ENCODE results near the gene RUNX2. TPM values are rescaled to one million over a fixed set of nuclear protein-coding genes. Genes with fewer than 3 reads are reported as not detected.

Gene RUNX2
- total RNA-seq, 1 experiment from 2014 or later, result 7.0 TPM

- in situ Hi-C loops (cut with HindIII; ENCODE audit: low pct_unique_long_range_greater_than_20kb, low sequenced_read_pairs), result no loop called here
- no peak for DNase-seq (ENCODE audit: low read depth, low spot score)
- Histone ChIP-seq H3K9me3 (ENCODE audit: control insufficient read depth, insufficient read depth, low read depth, low read length) (no peaks in the 10 kb centered on the region), H3K4me3 (ENCODE audit: low read depth in 2 of 2, low read length in 2 of 2) (no peak overlapping the region), H3K4me1 (ENCODE audit: control insufficient read depth, insufficient read depth, low read length) (no peaks in the 10 kb centered on the region), H3K27ac (ENCODE audit: low read length) (no peak overlapping the region), H3K36me3 (ENCODE audit: control insufficient read depth, insufficient read depth, low read length) (no peaks in the 10 kb centered on the region), H3K27me3 (ENCODE audit: control insufficient read depth, insufficient read depth, low read length) (no peaks in the 10 kb centered on the region)
- no TSS peak for BruUV-seq (replicated peaks)
- intact Hi-C loops (cut with micrococcal nuclease; ENCODE audit: unreplicated experiment), result no loop called here
- POLR2A ChIA-PET, result no interaction called here
- CTCF ChIA-PET, result no interaction called here
- no peak for ATAC-seq
- TF ChIP-seq REST (IDR thresholded peaks at IDR 0.05; ENCODE audit: insufficient read depth in 1 of 2, low read depth in 2 of 2, low read length in 1 of 2) (no peak), POLR2AphosphoS5 (IDR thresholded peaks at IDR 0.05; ENCODE audit: low read depth, low read length) (no peak), CTCF (IDR thresholded peaks at IDR 0.05) (no peak), TCF7L2 (IDR thresholded peaks at IDR 0.05; ENCODE audit: low read depth, low read length) (no peak), SIN3A (IDR thresholded peaks at IDR 0.05; ENCODE audit: borderline replicate concordance, insufficient read depth, low read depth, low read length) (no peak)
These were observed 309.6 kb downstream of the RUNX2 start for GRCh38 chr6:45637611-45638257.

GRCh38 chr6:45640081-45640491 lies 312.0 kb downstream of the RUNX2 start:
- intact Hi-C loops (cut with micrococcal nuclease; ENCODE audit: unreplicated experiment), result no loop called here
- DNase-seq (ENCODE audit: low read depth, low spot score) (no peak), ATAC-seq (no peak)
- Histone ChIP-seq H3K4me3 (ENCODE audit: low read depth in 2 of 2, low read length in 2 of 2) (no peak overlapping the region), H3K9me3 (ENCODE audit: control insufficient read depth, insufficient read depth, low read depth, low read length) (no peaks in the 10 kb centered on the region), H3K27me3 (ENCODE audit: control insufficient read depth, insufficient read depth, low read length) (no peaks in the 10 kb centered on the region), H3K27ac (ENCODE audit: low read length) (no peak overlapping the region), H3K36me3 (ENCODE audit: control insufficient read depth, insufficient read depth, low read length) (no peaks in the 10 kb centered on the region), H3K4me1 (ENCODE audit: control insufficient read depth, insufficient read depth, low read length) (no peaks in the 10 kb centered on the region)
- BruUV-seq (replicated peaks), result no TSS peak
- TF ChIP-seq SIN3A (IDR thresholded peaks at IDR 0.05; ENCODE audit: borderline replicate concordance, insufficient read depth, low read depth, low read length), result no peak
- no peak for TF ChIP-seq CTCF (IDR thresholded peaks at IDR 0.05)
- TF ChIP-seq REST (IDR thresholded peaks at IDR 0.05; ENCODE audit: insufficient read depth in 1 of 2, low read depth in 2 of 2, low read length in 1 of 2), result no peak
- TF ChIP-seq TCF7L2 (IDR thresholded peaks at IDR 0.05; ENCODE audit: low read depth, low read length), result no peak
- TF ChIP-seq POLR2AphosphoS5 (IDR thresholded peaks at IDR 0.05; ENCODE audit: low read depth, low read length), result no peak
- ChIA-PET CTCF (no interaction called here), POLR2A (no interaction called here)
- in situ Hi-C loops (cut with HindIII; ENCODE audit: low pct_unique_long_range_greater_than_20kb, low sequenced_read_pairs), result no loop called here
